ENCODE measurements around the gene FUBP3.

GRCh38 chr9:130639124-130639765, 59.9 kb downstream of the FUBP3 start:
- no peak for TF ChIP-seq CTCF (IDR thresholded peaks at IDR 0.05; ENCODE audit: insufficient read depth, low read length, poor library complexity, severe bottlenecking)
- TF ChIP-seq EZH2phosphoT487 (conservative IDR thresholded peaks at IDR 0.05; ENCODE audit: low read length), result no peak

All from SU-DHL-6 (cell line).